GM18867 (cell line): ENCODE data around the gene RAB44.
"Not testable (repeated sequence)": the region's sequence is repeated elsewhere in the genome, so short reads cannot be mapped to it uniquely, and the experiment has no call there.

Experiments used
- ATAC-seq: cut with Tn5 transposase; IDR thresholded peaks from one replicate; pipeline ENCODE4 v1.9.1; 2021; ENCODE audit warnings: mild to moderate bottlenecking, moderate library complexity; ENCODE audit not compliant: unreplicated experiment

The RAB44 gene

DNA sequence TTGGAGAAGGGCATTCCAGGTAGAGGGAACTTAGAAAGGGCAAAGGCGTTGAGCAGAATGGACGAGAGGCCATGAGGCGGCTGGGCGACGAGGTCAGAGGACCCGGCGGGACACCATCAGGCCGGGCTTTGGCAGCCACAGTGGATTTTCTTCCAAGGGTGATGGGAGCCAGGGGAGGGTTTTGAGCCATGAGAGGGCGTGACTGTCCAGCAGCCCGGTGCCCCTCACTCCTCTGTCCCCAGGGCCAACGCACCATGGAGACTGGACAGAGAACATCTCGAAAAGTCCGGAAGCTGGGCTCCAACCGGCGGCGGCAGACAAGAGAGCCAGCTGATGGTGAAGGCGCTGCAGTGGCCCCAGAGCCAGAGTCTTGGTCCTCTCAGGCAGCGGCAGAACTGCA lies 6.4 kb downstream of the RAB44 start:
- ATAC-seq, result no peak

DNA sequence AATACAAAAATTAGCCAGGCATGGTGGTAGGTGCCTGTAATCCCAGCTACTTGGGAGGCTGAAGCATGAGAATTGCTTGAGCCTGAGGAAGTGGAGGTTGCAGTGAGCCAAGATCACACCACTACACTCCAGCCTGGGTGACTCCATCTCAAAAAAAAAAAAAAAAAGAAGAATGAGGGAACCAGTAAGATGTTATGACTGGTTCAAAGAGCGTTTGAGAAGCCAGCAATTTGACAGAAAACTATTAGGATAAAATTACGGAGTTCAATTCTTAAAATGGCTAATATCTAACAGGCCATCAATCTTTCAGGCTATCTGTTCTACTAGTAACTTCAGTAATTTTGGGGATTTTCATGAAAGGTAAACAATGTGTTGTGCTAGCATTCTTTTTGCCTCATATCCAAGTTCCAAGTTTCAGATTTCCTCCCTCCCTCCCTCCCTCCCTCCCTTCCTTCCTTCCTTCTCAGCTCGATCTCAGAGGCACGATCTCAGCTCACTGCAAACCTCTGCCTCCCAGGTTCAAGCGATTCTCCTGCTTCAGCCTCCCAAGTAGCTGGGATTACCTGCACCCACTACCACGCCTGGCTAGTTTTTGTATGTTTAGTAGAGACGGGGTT lies 7.4 kb downstream of the RAB44 start:
- ATAC-seq, result not testable (repeated sequence)

DNA sequence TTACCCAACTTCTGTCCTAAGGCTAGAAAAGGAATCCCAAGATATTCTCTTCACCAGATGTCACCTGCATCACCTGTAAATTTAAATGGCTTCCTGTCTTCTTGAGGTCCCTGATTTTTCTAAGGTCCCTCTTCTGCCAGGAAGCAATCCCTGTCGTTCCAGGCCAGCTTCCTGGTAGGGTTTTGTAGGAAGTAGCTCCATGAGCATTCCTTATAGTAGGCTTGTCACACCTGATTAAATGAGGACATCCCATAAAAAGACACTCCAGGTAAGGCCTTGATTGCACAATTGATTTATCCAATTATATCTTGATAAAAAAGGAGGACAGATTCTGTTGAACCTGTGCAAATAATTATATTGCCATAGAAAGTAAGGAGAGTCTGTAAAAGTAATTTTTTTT lies 8.7 kb downstream of the RAB44 start:
- no peak for ATAC-seq

DNA sequence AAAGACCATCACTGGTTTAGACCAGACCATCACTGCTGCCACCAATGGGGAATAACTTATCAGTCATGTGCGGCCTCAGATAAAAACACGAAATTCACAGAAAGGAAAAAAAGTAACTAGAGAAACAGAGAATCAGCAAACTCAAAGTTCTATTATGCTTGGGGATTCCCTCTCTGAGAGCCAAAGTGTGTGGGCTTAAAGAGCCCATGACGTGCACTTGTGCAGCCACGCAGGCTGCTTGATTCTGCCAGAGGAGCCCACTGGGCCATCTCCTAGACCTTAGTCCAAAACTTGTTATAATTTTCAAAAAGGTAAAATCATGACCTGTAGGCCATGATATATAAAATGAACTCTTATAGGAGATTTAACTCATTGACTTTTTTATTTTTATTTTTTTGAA lies 15.2 kb downstream of the RAB44 start:
- no peak for ATAC-seq

DNA sequence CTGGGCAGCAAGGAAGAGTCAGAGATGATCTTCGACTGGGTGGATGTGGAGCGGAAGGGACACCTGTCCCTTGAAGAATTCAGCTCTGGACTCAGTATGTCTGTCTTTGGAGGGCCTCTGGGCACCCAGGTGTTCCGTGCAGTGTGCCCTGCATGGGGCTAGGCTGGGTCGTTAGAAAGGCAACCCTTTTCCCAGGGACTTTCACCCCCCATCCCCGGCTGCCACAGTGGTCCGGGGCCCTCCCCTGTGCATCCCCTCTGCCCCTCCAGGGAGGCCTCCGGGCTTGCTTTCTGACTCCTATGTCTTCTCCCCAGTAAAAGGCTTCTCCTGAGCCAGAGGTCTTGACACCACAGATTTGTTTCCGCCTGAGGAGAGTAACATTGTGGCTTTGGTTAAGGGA lies 16.2 kb downstream of the RAB44 start:
- no peak for ATAC-seq

DNA sequence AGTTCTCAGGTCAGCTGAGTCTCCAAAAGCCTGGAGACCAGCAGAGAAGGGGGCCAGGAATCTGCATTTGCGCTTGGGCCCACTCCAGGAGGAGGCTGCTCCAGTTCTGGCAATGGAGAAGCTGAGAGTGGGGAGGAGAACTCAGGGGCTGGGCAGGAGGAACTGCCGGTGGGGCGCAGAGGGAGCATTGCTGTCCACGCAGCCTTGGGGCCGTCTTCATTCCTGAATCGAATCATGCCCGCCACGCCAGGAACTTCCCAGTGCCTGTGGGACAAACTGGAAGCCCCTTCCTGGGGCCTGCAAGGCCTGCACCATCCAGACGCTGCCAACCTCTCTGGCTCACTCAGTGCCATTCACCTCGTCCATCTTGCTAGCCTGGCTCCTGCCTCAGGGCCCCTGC lies 16.9 kb downstream of the RAB44 start:
- no peak for ATAC-seq

DNA sequence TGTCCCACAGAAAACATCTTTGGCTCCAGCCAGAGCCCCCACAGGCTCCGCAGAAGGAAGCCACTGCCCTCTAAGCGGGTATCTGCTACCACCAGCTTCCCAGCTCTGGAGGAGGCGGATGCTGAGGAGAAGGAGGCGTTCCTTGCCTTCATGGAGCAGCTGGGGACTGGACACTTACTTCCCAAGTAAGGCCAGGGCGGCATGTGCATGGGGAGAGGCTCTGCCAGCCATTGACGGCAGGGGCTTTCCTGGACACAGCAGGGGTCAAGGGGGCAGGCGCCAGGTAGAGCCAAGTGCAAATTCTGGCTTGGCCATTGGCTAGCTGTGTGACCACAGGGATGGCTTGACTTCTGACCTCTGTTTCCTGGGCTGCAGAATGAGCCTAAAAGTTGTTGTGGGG lies 17.8 kb downstream of the RAB44 start:
- no peak for ATAC-seq

DNA sequence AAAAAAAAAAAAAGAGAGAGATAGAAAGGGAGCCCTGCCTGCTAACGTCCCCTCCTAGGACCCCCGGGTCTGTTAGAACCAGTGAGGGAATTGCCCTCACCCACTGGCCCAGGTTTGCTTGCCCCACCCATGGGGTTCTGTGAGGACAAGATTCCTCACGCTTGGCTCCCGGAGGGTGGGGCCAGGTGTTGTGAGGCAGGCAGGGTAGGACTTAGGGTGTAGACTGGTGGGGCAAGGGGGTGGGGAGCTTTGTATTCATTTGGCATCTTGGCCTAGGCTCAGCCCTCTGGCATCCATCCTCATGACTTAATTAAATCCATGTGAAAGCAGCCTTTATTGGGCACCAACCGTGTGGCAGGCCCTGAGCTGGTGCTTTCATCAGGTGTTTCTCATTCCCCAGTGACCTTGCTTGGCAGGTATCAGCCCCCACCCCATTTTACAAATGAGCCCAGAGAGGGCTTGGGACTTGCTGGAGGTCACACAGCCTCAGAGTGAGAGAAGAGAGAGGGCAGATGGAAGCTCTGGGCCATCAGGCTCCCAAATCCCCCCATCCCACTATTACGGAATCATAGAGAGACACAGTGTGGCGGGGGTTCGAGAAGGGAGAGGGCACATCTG lies 19.0 kb downstream of the RAB44 start:
- ATAC-seq, result no peak

DNA sequence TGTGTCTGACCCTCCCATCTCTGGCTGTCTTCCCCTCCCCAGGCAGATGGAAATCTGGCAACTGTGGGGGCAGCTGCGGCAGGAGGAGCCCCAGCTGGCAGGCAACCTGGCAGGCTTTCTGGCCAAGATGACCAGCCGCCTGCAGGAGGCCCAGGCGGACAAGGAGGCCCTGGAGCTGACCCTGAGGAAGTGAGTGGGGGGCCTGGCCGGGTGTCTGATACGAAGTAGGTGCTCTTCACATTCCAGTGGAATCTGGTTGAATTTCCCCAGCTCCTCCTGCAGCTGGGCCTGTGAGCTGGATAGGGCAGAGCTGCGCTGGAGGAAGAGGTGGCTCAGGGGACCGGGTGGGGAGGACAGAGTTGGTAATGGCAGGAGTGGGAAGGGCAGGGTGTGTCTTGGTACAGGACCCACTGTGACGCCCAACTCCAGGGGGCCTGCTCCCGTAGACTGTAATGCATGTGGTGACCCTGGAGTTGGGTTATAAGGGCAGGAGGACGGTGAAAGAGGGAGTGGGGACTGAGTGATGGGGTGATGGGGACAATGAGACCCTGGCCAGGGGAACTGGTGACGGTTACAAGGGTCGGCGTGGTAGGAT lies 19.7 kb downstream of the RAB44 start:
- ATAC-seq, result no peak

DNA sequence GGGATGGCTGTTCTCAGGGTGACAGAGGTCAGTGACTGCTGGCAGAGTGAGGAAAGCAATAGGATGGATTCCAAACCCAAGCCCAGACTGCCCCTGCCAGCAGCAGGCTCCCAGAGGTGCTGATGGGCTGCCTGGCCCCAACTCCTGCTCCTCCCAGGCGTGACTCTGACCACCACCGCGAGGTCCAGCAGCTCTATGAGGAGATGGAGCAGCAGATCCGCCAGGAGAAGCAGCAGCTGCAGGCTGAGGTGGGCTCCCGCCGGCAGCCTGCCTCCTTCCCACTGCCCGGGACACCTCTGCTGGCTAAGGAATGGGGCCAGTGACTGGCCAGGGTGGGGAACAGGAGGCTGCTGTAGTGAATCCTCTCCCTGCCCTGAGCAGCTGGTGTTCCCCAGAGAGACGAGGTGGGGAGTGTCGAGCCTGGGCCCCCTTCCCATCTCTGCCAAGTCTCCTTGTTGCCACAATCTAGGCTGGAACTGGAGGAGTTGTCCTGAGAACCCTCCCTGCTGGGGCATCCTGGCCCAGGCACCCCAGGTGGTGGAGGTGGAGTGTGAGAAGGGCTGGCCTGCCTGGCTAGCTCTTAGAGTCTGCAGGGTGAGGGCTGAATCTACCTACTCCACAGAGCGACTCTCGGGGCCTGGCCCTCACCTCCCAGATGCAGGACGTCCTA lies 20.4 kb downstream of the RAB44 start:
- no peak for ATAC-seq

DNA sequence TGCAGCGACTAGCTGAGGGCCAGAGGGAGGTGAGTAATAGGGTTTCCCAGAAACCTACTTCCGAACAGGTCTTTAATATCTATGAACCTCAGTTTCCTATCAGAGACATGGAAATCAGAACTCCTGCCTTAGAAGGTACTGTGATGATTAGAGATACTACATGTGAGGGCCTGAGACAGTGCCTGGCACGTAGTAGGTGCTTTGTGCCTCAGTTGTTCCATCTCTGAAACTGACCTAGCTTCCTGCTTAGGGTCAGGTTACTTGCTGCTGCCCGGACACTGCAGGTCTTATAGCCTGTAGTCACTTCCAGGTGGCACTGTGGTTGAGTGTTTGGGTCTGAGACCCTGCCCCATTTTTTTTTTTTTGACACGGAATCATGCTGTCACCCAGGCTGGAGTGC lies 20.9 kb downstream of the RAB44 start:
- no peak for ATAC-seq

DNA sequence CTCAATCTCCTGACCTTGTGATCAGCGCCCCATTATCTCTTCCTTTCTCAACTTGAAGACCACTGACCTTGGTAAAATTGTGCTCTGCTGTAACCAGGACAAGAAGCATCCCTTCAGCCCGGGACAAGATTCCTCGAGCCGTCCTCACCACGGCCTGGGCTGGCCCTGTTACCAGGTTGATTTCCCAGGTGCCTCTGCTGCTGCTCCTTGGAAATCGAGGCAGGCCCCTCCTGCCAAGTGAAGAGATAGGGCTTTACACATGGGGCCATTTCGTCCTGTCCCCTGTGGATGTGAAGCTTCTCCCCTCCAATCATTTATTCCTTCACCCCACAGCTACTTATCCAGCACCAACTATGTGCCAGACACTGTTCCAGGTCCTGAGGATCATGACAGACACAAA lies 21.5 kb downstream of the RAB44 start:
- no peak for ATAC-seq

DNA sequence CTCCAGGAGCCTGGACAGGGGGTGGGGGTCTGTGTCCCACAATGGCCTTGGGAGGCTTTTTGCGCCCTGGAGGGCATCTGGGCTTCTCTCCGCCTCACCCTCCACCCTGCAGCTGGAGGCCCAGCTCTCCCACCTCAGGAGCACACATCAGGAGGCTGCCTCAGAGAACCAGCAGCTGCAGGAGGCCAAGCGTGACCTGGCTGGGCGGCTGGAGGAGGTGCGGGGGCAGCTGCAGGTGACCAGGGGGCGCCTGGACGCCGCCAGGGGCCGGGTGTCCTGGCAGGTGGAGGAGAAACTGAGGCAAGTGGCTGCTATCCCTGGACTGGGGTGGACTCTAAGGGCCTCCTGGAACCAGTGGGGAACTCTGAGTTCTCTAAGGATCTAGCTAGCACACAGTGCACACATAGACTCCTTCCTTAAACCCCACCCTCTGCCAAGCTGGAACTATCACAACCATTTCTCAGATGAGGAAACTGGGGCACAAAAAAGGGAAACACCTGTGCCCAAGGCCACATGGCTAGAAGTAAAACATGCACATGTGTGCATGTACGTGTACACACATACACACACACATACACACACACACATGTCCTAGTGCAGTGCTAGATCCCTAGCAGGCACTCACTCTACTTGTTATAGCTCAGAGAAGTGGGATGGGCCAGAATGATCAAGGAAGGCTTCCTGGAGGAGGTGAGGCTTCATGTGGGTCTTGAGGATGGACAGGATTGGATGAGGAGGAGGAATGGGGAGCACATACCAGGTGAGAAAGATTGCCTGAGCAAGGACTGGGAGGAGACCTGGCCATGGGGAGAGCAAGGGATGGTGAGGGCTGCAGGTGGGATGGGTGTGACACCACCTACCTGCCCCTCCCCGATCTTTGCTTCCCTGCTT lies 22.9 kb downstream of the RAB44 start:
- ATAC-seq, result no peak

DNA sequence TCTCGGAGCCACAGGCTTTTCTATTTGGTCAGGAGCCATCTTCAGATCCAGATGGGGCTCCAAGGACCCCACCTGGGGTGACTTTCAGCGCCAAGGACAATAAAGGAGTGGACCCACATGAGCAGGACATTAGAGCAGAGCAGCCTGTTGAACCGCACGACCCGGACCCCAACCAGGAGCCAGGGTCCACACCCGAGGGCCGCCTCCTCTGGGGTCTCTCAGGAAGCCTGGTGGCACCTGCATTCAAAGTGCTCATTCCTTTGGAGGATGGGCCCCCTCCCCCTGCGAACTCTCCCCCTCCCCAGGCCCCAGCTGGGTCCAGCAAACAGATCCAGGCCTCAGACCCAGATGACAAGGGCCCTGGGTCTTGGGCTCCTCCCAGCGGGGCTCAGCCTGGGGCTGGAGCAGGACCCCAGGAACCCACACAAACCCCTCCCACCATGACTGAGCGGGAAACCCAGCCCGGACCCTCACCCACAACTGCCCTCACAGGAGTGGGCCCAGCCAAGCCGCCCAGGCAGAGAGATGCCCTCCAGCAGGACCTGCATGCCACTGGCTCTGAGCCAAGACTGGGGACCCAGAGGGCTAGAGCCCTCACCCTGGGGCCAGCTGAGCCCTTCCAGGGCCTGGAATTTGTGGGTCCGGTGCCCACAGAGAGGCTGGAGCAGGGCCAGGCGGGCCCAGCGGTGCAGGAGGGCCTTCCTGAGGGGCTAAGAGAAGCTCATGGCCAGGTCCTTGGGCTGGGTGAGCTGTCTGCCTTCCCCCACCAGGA lies 23.9 kb downstream of the RAB44 start:
- ATAC-seq, result no peak

DNA sequence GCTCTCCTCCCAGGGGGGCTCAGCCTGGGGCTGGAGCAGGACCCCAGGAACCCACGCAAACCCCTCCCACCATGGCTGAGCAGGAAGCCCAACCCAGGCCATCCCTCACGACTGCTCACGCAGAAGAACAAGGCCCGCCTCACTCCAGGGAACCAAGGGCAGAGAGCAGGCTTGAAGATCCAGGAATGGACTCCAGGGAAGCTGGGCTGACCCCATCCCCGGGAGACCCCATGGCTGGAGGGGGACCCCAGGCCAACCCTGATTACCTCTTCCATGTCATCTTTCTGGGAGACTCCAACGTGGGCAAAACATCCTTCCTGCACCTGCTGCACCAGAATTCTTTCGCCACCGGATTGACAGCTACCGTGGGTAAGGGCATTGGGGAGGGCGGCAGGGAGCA lies 24.7 kb downstream of the RAB44 start:
- no peak for ATAC-seq

DNA sequence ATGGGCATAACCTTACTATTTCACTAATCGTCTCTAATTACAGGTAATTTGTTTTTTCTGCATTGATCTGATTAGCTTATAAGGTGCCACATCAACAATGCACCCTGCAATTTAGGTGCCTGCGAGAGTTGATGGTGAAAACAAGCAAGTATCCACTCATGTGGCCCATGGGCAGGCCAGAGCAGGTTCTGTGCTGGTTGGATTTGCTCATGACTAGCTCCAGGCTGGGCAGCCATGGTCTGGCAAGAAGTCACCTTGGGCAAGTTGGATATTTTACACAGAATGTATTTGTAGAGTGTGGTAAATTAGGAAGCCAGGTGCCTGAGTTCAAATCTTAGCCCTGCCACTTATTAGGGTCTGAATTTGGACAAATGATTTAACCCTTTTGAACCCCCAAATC lies 25.3 kb downstream of the RAB44 start:
- no peak for ATAC-seq

DNA sequence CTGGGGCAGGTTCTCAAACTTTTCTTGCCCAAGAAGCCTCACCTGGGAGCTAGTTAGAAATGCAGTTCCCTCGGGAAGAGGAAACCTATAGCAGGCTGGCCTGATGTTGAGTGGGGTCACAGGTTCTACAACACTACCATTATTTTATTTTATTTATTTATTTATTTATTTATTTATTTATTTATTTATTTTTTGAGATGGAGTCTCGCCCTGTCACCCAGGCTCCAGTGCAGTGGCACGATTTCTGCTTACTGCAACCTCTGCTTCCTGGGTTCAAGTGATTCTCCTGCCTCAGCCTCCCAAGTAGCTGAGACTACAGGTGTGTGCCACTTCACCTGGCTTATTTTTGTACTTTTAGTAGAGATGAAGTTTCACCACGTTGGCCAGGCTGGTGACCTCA lies 26.4 kb downstream of the RAB44 start:
- not testable (repeated sequence) for ATAC-seq

DNA sequence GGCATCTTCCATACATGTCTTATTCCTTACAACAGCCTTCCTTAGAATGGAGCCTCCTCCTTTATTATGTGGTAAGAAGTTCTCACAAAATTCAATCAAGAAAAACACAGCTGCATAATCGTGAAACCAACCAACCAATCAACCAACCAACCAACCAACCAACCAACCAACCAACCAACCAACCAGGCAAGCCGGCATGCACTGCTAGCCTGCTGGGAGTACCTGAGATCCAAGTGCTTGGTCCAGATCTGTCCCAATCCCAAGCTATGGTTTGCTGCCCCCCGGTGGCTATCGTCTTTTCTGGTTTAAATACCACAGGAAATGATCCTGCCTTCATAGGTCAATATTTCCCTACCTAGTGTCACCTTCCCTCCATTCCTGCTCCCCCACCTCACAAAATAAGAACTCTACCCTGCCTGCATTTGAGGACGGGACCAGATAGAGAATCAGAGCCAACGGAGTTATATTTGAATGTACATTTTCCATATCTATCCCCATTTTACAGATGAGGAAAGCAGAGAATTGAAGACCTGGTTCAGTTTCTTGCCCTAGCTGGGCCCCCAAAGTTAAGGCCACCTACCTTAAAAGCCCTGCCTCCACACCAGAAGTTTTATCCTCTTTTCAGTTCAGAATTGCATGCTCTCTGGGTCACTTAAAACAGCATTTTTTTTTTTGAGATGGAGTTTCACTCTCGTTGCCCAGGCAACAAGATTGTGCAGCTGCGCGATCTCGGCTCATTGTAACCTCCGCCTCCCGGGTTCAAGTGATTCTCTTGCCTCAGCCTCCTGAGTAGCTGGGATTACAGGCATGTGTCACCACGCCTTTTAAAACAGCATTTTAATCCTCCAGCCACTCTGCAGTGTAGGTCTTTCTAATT lies 27.1 kb downstream of the RAB44 start:
- ATAC-seq, result no peak

DNA sequence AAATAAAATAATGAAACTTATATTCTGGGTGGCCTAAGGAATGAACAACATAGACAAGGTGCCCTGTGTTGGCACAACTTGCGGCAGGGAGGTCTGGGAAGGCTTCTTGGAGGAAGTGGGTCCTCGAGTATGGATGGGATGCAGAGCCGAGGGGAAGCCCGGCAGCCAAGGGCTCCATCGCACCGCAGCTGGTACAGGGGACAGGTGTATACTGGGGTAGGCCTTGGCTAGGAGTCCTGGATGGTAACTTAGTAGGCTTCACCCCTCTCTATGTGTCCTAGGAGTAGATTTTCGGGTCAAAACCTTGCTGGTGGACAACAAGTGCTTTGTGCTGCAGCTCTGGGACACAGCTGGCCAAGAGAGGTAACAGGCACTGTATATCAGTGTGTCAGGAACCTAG lies 28.0 kb downstream of the RAB44 start:
- no peak for ATAC-seq
